Gastrocnemius medialis (tissue), 4 donors: ENCODE measurements around the gene PLIN4. TPM values are rescaled to one million over a fixed set of nuclear protein-coding genes. Genes with fewer than 3 reads are reported as not detected.

Experiments
- ATAC-seq, 2 donors: fragments of 150-250 bp; one replicate each; pipeline ENCODE4 v1.9.1; 2016
- DNase-seq, 2 donors: peaks; one replicate each; pipeline ENCODE4 v3.0.0-alpha.2; 2019
- H3K27ac ChIP-seq, 4 donors: fragments of 200-600 bp; sonication (generic); 1 replicate in 1 of 4; 2 replicates in 3 of 4; pipeline ENCODE4 v1.5.1; 2016 to 2018; ENCODE audit warnings: mild to moderate bottlenecking in 2 of 4, moderate library complexity in 1 of 4
- H3K27me3 ChIP-seq, 3 donors: fragments of 200-600 bp; sonication (generic) in 2 of 3; 1 replicate in 1 of 3; 2 replicates in 2 of 3; pipeline versions ENCODE4 v1.5.1 to v1.6.0; 2016 to 2019; ENCODE audit warnings: mild to moderate bottlenecking in 1 of 3, moderate library complexity in 1 of 3
- H3K36me3 ChIP-seq, 2 donors: fragments of 200-600 bp; sonication (generic) in 1 of 2; one replicate each; pipeline ENCODE4 v1.5.1; 2017 to 2018
- H3K4me1 ChIP-seq, 2 donors: fragments of 200-600 bp; sonication (generic) in 1 of 2; one replicate each; pipeline ENCODE4 v1.5.1; 2016 to 2017; ENCODE audit warnings: mild to moderate bottlenecking in 2 of 2
- H3K4me3 ChIP-seq, 4 donors: fragments of 200-600 bp; sonication (generic) in 3 of 4; 1 replicate in 1 of 4; 2 replicates in 3 of 4; pipeline ENCODE4 v1.5.1; 2016 to 2019; ENCODE audit warnings: mild to moderate bottlenecking in 2 of 4
- H3K9me3 ChIP-seq, 3 donors: fragments of 200-600 bp; sonication (generic) in 2 of 3; 1 replicate in 1 of 3; 2 replicates in 2 of 3; pipeline ENCODE4 v1.5.1; 2016 to 2019
- CTCF ChIP-seq, 5 experiments: fragments of 450-650 bp in 3 of 5; fragments of 200-600 bp in 2 of 5; sonication (generic) in 2 of 5; IDR thresholded peaks in 4 of 5; conservative IDR thresholded peaks in 1 of 5; 1 replicate in 4 of 5; 2 replicates in 1 of 5; pipeline ENCODE4 v1.5.1; 2016 to 2019; ENCODE audit warnings: antibody characterized with exemption in 5 of 5, mild to moderate bottlenecking in 3 of 5, moderate library complexity in 3 of 5
- POLR2A ChIP-seq, 2 donors: fragments of 450-650 bp; IDR thresholded peaks; one replicate each; pipeline ENCODE4 v1.6.1; 2017; ENCODE audit warnings: antibody characterized with exemption in 2 of 2, mild to moderate bottlenecking in 2 of 2, moderate library complexity in 2 of 2
- in situ Hi-C, 4 donors: fragments of 200-750 bp; cut with MboI; loops; one replicate each; pipeline versions ENCODE4 v1.15.0 to v1.8.0; 2017; ENCODE audit warnings: low sequenced_read_pairs in 4 of 4
- intact Hi-C: fragments of 100-400 bp; cut with DNase I; formaldehyde crosslinking; loops from one replicate; pipeline ENCODE4 v1.15.1; 2023; ENCODE audit warnings: low total_unique reads
- total RNA-seq, 4 donors: library from RNA; depleted of rRNA; stranded (reverse); fragments of >200 nt; gene quantifications; one replicate each; pipeline versions ENCODE4 v1.1.0 to v1.2.3, GENCODE V29; 2016

Gene PLIN4
- total RNA-seq, 4 donors from 2014 or later, result 79.6 to 282 (median 152) TPM

- peak overlapping the region; percentile 14 to 99 (median 43) for H3K27ac ChIP-seq
- TF ChIP-seq CTCF (IDR thresholded peaks at IDR 0.05 in 4 of 5, conservative IDR thresholded peaks at IDR 0.05 in 1 of 5) (no peak), POLR2A (IDR thresholded peaks at IDR 0.05) (no peak)
- ATAC-seq, result peak in 1 of 2 donors; percentile 3
- no peak for DNase-seq
- peaks cover 14 to 17% of the 10 kb centered on the region in 2 donors for H3K4me1 ChIP-seq
- intact Hi-C loops (no loop called here), in situ Hi-C loops (no loop called here)
- no peaks in the 10 kb centered on the region for H3K9me3 ChIP-seq
- H3K27me3 ChIP-seq, result no peaks in the 10 kb centered on the region
- no peak overlapping the region for H3K4me3 ChIP-seq
- peaks cover 0 to 67% of the 10 kb centered on the region in 2 donors for H3K36me3 ChIP-seq
Measured at GRCh38 chr19:4502282-4503131, 15.8 kb downstream of the PLIN4 start.

GRCh38 chr19:4501691-4502090, 16.6 kb downstream of the PLIN4 start:
- ATAC-seq (no peak), DNase-seq (no peak)
- TF ChIP-seq POLR2A (IDR thresholded peaks at IDR 0.05) (no peak), CTCF (IDR thresholded peaks at IDR 0.05 in 4 of 5, conservative IDR thresholded peaks at IDR 0.05 in 1 of 5) (no peak)
- in situ Hi-C loops, result no loop called here
- no peak overlapping the region for H3K4me3 ChIP-seq
- intact Hi-C loops, result no loop called here
- H3K27ac ChIP-seq, result peak overlapping the region in 3 of 4 donors; percentile 25 to 99 (median 61)
- no peaks in the 10 kb centered on the region for H3K27me3 ChIP-seq
- peaks cover 0 to 68% of the 10 kb centered on the region in 2 donors for H3K36me3 ChIP-seq
- peaks cover 8 to 13% of the 10 kb centered on the region in 2 donors for H3K4me1 ChIP-seq
- no peaks in the 10 kb centered on the region for H3K9me3 ChIP-seq

GRCh38 chr19:4500841-4501591, 17.3 kb downstream of the PLIN4 start:
- in situ Hi-C loops, result no loop called here
- no peak for TF ChIP-seq CTCF (IDR thresholded peaks at IDR 0.05 in 4 of 5, conservative IDR thresholded peaks at IDR 0.05 in 1 of 5)
- TF ChIP-seq POLR2A (IDR thresholded peaks at IDR 0.05), result no peak
- no peak for ATAC-seq
- no peak for DNase-seq
- Histone ChIP-seq H3K27me3 (no peaks in the 10 kb centered on the region), H3K36me3 (peaks cover 0 to 67% of the 10 kb centered on the region in 2 donors), H3K9me3 (no peaks in the 10 kb centered on the region), H3K27ac (peak overlapping the region in 3 of 4 donors; percentile 25 to 99 (median 61)), H3K4me1 (peaks cover 4 to 9% of the 10 kb centered on the region in 2 donors), H3K4me3 (no peak overlapping the region)
- intact Hi-C loops, result no loop called here

- peaks cover 0 to 63% of the 10 kb centered on the region in 2 donors for H3K36me3 ChIP-seq
- DNase-seq, result no peak
- no peak overlapping the region for H3K4me3 ChIP-seq
- no peaks in the 10 kb centered on the region for H3K27me3 ChIP-seq
- H3K27ac ChIP-seq, result no peak overlapping the region
- no peaks in the 10 kb centered on the region for H3K4me1 ChIP-seq
- H3K9me3 ChIP-seq, result no peaks in the 10 kb centered on the region
- no peak for ATAC-seq
- no peak for TF ChIP-seq POLR2A (IDR thresholded peaks at IDR 0.05)
- TF ChIP-seq CTCF (IDR thresholded peaks at IDR 0.05 in 4 of 5, conservative IDR thresholded peaks at IDR 0.05 in 1 of 5), result no peak
- in situ Hi-C loops (no loop called here), intact Hi-C loops (no loop called here)
Measured at GRCh38 chr19:4499855-4500254, 18.4 kb downstream of the PLIN4 start.
